GM10248 (cell line): ENCODE data around the gene GPC1.

Source experiments
- CTCF ChIA-PET: fragments of 300-600 bp; sonication (Branson Sonifier 250); formaldehyde crosslinking; extraction: SDS; loops from one replicate; lab custom pipeline; 2021; ENCODE audit warnings: antibody characterized with exemption; lab: Yijun Ruan, JAX
- POLR2A ChIA-PET: fragments of 350-650 bp; sonication (Branson Sonifier 250); formaldehyde crosslinking; extraction: SDS; loops from one replicate; lab custom pipeline; 2020; ENCODE audit warnings: antibody characterized with exemption; lab: Yijun Ruan, JAX
- DNase-seq: peaks from one replicate; pipeline ENCODE4 v3.0.0; 2012; ENCODE audit errors: extremely low spot score
- TF ChIP-seq, protein P1 (sequence below): IDR thresholded peaks from 2 replicates; pipeline ENCODE4 v1.5.1; 2012; ENCODE audit warnings: mild to moderate bottlenecking, low read depth; ENCODE audit errors: extremely low read depth, missing control alignments, control extremely low read depth

GPC1 gene

GRCh38 chr2:240503375-240503774 is 67.9 kb downstream of the GPC1 start:
- ChIA-PET POLR2A (no interaction called here), CTCF (interaction anchor here (2.1 kb wide), 1 partner anchor 10 kb away, joined by 18 read pairs; no protein-coding TSS in a partner anchor)
- DNase-seq, result no peak
- TF ChIP-seq, protein P1, sequence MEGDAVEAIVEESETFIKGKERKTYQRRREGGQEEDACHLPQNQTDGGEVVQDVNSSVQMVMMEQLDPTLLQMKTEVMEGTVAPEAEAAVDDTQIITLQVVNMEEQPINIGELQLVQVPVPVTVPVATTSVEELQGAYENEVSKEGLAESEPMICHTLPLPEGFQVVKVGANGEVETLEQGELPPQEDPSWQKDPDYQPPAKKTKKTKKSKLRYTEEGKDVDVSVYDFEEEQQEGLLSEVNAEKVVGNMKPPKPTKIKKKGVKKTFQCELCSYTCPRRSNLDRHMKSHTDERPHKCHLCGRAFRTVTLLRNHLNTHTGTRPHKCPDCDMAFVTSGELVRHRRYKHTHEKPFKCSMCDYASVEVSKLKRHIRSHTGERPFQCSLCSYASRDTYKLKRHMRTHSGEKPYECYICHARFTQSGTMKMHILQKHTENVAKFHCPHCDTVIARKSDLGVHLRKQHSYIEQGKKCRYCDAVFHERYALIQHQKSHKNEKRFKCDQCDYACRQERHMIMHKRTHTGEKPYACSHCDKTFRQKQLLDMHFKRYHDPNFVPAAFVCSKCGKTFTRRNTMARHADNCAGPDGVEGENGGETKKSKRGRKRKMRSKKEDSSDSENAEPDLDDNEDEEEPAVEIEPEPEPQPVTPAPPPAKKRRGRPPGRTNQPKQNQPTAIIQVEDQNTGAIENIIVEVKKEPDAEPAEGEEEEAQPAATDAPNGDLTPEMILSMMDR, result no peak

DNA sequence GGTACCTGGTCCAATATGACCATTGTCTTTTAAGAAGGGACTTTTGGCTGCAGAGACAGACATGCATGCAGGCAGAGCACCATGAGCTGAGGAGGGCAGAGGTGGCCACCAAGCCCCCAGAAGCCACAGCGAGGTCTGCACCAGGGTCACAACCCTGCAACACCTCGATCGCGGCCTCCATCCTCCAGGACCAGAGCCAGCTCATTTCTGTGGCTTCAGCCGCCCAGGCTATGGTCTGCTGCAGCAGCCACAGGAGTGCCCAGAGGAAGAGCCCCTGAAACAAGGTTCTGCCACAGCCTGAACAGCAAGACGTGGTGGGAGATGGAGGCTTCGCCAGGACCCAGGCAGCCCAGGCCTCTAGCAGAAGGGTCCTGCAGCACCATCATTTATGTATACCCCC is 68.4 kb downstream of the GPC1 start:
- TF ChIP-seq, protein P1, result no peak
- no peak for DNase-seq
- ChIA-PET POLR2A (no interaction called here), CTCF (interaction anchor here (2.1 kb wide), 1 partner anchor 10 kb away, joined by 18 read pairs; no protein-coding TSS in a partner anchor)

- ChIA-PET CTCF (interaction anchor here (1.4 kb wide), 1 partner anchor 8 kb away, joined by 7 read pairs; no protein-coding TSS in a partner anchor), POLR2A (no interaction called here)
- DNase-seq, result no peak
- TF ChIP-seq, protein P1, result no peak
These were observed 70.4 kb downstream of the GPC1 start for GRCh38 chr2:240505910-240506309.

GRCh38 chr2:240506406-240507059 is 71.1 kb downstream of the GPC1 start:
- ChIA-PET CTCF (interaction anchor here (1.4 kb wide), 1 partner anchor 7 kb away, joined by 7 read pairs; no protein-coding TSS in a partner anchor), POLR2A (no interaction called here)
- TF ChIP-seq, protein P1, result no peak
- no peak for DNase-seq

DNA sequence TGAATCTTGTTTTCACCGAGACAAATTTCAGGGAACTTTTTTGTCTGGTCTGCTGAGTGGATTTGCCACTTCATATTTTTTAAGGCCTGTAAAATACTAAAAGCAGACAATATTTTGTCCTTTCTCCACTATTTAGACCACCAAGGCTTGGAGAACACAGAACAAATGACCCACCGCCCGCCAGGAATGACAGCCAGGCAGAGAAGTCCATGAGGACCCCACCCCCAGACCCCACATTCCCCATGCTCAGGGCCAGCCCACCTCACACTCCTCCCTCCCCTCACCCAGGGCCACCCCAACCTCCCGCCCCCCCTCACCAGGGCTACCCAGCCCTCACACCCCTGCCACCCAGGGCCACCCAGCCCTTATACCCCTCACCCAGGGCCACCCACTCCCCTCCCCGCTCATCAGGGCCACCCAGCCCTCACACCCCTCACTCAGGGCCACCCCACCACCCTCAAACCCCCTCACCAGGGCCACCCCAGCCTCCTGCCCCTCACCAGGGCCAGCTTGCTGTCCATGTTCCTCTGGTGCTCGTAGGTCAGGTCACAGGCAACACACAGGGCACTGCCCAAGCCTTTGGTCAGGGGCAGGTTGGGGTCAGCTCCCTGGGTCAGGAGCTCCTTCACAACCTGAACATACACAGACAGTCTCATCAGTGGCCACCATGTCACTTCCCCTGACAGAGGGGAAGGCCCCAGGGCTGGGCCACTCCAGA is 71.8 kb downstream of the GPC1 start:
- POLR2A ChIA-PET, result no interaction called here
- TF ChIP-seq, protein P1, result no peak
- CTCF ChIA-PET, result interaction anchor here (1.5 kb wide), 1 partner anchor 12 kb away, joined by 4 read pairs; no protein-coding TSS in a partner anchor
- no peak for DNase-seq

- TF ChIP-seq, protein P1, result no peak
- DNase-seq, result no peak
- ChIA-PET POLR2A (no interaction called here), CTCF (interaction anchor here (1.5 kb wide), 1 partner anchor 13 kb away, joined by 4 read pairs; no protein-coding TSS in a partner anchor)
These were observed 72.4 kb downstream of the GPC1 start for GRCh38 chr2:240507778-240508251.
